Measurements from ENCODE around the gene SEPTIN10. TPM values are rescaled to one million over a fixed set of nuclear protein-coding genes. Genes with fewer than 3 reads are reported as not detected.
A peak's percentile ranks its signal among the peaks of the same experiment; 100 is the strongest.

Gene SEPTIN10
- total and polyA plus RNA-seq, 4 donors = 30.2 to 117 (median 48.3) TPM

DNA sequence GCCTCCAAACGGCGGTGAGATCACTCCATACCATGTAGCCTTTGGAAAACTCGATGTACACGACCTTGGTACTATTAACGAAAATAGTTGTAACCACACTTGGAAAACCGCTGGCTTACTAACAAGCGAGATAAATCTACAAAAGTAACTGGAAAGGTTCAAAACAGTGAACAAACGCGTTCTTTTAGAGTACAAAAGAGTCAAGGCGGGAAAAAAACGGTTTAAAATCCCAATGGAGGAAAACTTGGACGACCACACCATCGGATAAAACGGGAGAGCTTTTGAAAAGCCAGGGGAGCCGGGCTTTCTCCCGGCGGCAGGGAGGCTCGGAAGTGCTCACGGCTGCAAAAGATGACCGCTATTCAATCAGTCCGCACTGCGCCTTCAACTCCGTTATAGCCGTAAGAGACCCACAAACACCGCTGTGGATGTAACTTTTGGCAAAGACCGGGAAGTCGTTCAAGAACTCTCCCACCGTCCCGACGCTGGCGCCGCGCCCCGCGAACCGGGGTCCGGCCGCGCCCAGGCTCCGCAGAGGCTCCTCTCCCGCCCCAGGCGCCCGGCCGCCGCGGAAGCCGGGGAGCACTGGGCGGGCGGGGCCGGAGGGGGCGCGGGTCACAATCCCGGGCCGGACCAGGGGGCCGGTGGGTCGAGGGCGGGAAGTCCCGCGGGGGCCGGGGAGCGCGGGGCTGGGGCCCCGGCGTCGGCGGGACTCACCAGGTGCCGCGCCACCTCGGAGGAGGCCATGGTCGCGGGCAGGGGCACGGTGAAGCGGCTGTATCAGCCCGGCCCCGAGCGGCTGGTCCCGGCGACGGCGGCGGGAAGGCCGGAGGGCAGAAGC lies 465 bp downstream of the SEPTIN10 start:
- Histone ChIP-seq H3K27ac (ENCODE audit: low read depth in 1 of 2, low read length in 1 of 2) (peak overlapping the region; percentile 99 to 100), H3K9ac (ENCODE audit: insufficient read depth in 1 of 2, low read length in 2 of 2) (peak overlapping the region; percentile 93 to 95), H3K27me3 (ENCODE audit: control insufficient read depth in 3 of 3, insufficient read depth in 3 of 3, low read length in 2 of 3) (no peaks in the 10 kb centered on the region), H3K9me3 (ENCODE audit: control insufficient read depth in 4 of 4, insufficient read depth in 3 of 4, low read length in 3 of 4) (peaks cover 0 to 2% (median 0%) of the 10 kb centered on the region in 4 donors), H3K4me3 (peak overlapping the region; percentile 69), H3K36me3 (ENCODE audit: control insufficient read depth in 4 of 4, insufficient read depth in 4 of 4, low read length in 4 of 4) (no peaks in the 10 kb centered on the region), H3K4me1 (ENCODE audit: control insufficient read depth in 5 of 5, insufficient read depth in 5 of 5, low read length in 5 of 5) (peaks cover 3 to 33% (median 11%) of the 10 kb centered on the region in 5 donors)
- 1% methylated on average over 52 to 82 of the region's 82 CpGs for WGBS, 2 donors
- DNase-seq = peak; percentile 69 to 83 (median 80)
- peak; percentile 23 for ATAC-seq (ENCODE audit: insufficient read depth, low FRiP score)
- TF ChIP-seq CTCF (IDR thresholded peaks at IDR 0.05; ENCODE audit: control extremely low read depth, extremely low read depth) = no peak

- no peak for TF ChIP-seq CTCF (IDR thresholded peaks at IDR 0.05; ENCODE audit: control extremely low read depth, extremely low read depth)
- no peaks in the 10 kb centered on the region for H3K27me3 ChIP-seq (ENCODE audit: control insufficient read depth in 3 of 3, insufficient read depth in 3 of 3, low read length in 2 of 3)
- 86 to 87% methylated on average over 5 of the region's 5 CpGs for WGBS, 2 donors
- no peak overlapping the region for H3K4me3 ChIP-seq
- H3K9me3 ChIP-seq (ENCODE audit: control insufficient read depth in 4 of 4, insufficient read depth in 3 of 4, low read length in 3 of 4) = peaks cover 0 to 2% (median 0%) of the 10 kb centered on the region in 4 donors
- ATAC-seq (ENCODE audit: insufficient read depth, low FRiP score) (no peak), DNase-seq (peak in 2 of 3 donors; percentile 82 to 86)
- H3K9ac ChIP-seq (ENCODE audit: insufficient read depth in 1 of 2, low read length in 2 of 2) = no peak overlapping the region
- H3K27ac ChIP-seq (ENCODE audit: low read depth in 1 of 2, low read length in 1 of 2) = no peak overlapping the region
- H3K4me1 ChIP-seq (ENCODE audit: control insufficient read depth in 5 of 5, insufficient read depth in 5 of 5, low read length in 5 of 5) = peaks cover 6 to 30% (median 10%) of the 10 kb centered on the region in 5 donors
- H3K36me3 ChIP-seq (ENCODE audit: control insufficient read depth in 4 of 4, insufficient read depth in 4 of 4, low read length in 4 of 4) = no peaks in the 10 kb centered on the region
These were observed 2.2 kb downstream of the SEPTIN10 start for GRCh38 chr2:109611467-109612095.

DNA sequence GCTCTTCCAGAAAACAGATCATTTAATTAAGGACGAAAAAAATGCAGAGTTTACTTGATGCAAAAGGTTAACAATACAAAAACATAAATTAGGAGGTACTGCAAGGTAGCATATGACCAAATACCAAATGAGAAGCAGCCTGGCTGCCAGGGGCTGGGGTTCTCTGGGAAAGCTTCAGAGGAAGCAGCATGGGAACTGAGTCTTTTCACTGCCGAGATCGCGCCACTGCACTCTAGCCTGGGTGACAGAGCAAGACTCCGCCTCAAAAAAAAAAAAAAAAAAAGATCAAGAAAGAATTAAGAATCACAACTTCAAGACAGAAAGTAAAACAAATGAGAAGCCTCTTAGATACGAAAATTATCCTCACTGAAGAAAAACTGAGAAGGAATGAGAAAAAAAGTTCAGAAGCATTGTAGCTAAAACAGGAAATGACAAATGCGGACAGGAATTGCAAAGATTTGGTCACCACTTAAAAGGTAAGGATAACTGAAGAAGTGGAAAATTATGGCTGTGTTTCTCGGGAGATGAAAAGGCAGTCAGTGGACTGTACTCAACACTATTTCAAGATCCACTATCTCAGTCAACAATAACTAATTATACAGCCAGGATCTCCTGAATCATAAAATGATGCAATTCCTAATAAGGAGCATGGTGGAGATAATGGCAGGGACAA lies 4.3 kb downstream of the SEPTIN10 start:
- no peak for TF ChIP-seq CTCF (IDR thresholded peaks at IDR 0.05; ENCODE audit: control extremely low read depth, extremely low read depth)
- H3K36me3 ChIP-seq (ENCODE audit: control insufficient read depth in 4 of 4, insufficient read depth in 4 of 4, low read length in 4 of 4) = peaks cover 0 to 4% (median under 1%) of the 10 kb centered on the region in 4 donors
- H3K4me3 ChIP-seq = no peak overlapping the region
- H3K27ac ChIP-seq (ENCODE audit: low read depth in 1 of 2, low read length in 1 of 2) = no peak overlapping the region
- ATAC-seq (ENCODE audit: insufficient read depth, low FRiP score) = no peak
- 40 to 43% methylated on average over 8 of the region's 8 CpGs for WGBS, 2 donors
- H3K9ac ChIP-seq (ENCODE audit: insufficient read depth in 1 of 2, low read length in 2 of 2) = no peak overlapping the region
- peaks cover 0 to 2% (median 0%) of the 10 kb centered on the region in 4 donors for H3K9me3 ChIP-seq (ENCODE audit: control insufficient read depth in 4 of 4, insufficient read depth in 3 of 4, low read length in 3 of 4)
- peaks cover 6 to 19% (median 9%) of the 10 kb centered on the region in 5 donors for H3K4me1 ChIP-seq (ENCODE audit: control insufficient read depth in 5 of 5, insufficient read depth in 5 of 5, low read length in 5 of 5)
- peak in 2 of 3 donors; percentile 20 to 32 for DNase-seq
- H3K27me3 ChIP-seq (ENCODE audit: control insufficient read depth in 3 of 3, insufficient read depth in 3 of 3, low read length in 2 of 3) = no peaks in the 10 kb centered on the region

Measured in lung (tissue), 12 donors.